ENCODE measurements around the gene ELN. TPM values are rescaled to one million over a fixed set of nuclear protein-coding genes. Genes with fewer than 3 reads are reported as not detected.

The ELN gene
- total and polyA plus RNA-seq, 11 donors, result 17.4 to 81.1 (median 42.8) TPM

DNA sequence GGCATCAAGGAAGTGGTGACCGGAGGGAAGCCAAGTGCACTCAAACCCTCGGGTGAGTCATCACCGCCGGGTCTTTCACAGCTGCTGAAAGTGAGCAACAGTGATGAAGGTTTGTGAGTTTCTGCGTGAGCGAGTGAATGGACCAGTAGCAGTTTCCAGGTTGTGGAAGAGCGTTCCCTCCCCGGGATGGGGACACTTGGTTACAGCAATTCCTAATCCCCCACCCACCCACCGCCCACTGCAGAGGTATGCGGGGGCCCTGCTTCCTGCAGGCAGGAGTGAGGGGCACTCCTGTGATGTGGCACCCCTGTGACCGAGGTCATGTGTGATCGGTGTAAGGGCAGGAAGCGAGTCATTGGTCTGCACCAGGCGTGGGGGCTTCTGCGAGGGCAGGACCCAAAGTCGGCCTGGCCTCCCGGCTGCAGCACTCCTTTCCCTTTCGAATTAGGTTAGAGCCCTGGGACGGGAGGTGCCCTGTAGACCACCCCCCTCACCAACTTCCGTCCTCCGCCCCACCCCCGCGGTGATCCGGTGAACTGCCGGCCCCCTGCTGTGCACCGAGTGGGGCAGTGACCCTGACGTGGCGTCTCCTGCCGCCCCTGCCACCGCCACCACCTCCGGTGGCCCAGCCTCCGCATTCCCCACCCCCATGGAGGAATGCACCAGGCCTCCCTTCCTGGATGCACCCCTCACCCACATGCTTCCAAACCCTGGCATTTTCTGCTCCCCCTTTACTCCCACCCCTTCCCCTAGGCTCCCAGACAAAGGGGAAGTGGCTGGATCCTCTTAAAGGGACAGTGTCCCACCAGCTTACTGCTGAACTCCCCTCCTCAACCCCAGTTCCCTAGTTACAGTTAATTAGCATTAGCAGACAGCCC lies 66.5 kb downstream of the ELN start:
- peaks cover 0 to 28% (median 21%) of the 10 kb centered on the region in 9 donors for H3K36me3 ChIP-seq
- peak overlapping the region; percentile 23 to 67 (median 46) for H3K4me3 ChIP-seq
- no peaks in the 10 kb centered on the region for H3K9me3 ChIP-seq
- peaks cover 2 to 35% (median 29%) of the 10 kb centered on the region in 12 donors for H3K4me1 ChIP-seq
- intact Hi-C loops (cut with DNase I), result loop anchor here in 3 of 10 donors (2.0 to 10.0 kb wide), 2 partner anchors 80 kb away; partner anchors contain the start of gene EIF4H (in 3 of the 3)
- ATAC-seq (peak; percentile 7 to 84 (median 78)), DNase-seq (peak; percentile 66 to 88 (median 86))
- no peaks in the 10 kb centered on the region for H3K27me3 ChIP-seq
- WGBS, 4 donors, result 18 to 40% (median 23%) methylated on average over 31 to 32 of the region's 32 CpGs
- H3K27ac ChIP-seq, result peak overlapping the region; percentile 3 to 91 (median 68)
- no peak for TF ChIP-seq POLR2A (IDR thresholded peaks at IDR 0.05)
- TF ChIP-seq, protein P1, sequence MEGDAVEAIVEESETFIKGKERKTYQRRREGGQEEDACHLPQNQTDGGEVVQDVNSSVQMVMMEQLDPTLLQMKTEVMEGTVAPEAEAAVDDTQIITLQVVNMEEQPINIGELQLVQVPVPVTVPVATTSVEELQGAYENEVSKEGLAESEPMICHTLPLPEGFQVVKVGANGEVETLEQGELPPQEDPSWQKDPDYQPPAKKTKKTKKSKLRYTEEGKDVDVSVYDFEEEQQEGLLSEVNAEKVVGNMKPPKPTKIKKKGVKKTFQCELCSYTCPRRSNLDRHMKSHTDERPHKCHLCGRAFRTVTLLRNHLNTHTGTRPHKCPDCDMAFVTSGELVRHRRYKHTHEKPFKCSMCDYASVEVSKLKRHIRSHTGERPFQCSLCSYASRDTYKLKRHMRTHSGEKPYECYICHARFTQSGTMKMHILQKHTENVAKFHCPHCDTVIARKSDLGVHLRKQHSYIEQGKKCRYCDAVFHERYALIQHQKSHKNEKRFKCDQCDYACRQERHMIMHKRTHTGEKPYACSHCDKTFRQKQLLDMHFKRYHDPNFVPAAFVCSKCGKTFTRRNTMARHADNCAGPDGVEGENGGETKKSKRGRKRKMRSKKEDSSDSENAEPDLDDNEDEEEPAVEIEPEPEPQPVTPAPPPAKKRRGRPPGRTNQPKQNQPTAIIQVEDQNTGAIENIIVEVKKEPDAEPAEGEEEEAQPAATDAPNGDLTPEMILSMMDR (IDR thresholded peaks at IDR 0.05), result no peak

DNA sequence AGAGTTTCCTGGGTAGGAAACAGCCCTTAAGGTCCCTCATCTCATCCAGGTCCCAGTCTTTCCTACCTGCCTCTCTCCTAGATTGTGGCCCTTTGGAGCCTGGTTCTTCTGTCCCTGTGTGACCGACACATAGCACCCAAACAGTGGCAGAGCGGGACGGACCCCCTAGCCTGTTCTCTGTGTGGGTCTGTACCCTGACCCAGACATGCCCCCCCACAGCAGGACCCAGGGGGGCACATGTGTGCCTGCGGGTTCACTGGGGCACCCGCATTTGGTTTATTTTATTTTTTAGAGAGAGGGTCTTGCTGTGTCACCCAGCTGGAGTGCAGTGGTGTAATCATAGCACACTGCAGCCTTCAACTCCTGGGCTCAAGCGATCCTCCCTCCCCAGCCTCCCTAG lies 67.2 kb downstream of the ELN start:
- 92 to 98% (median 97%) methylated on average over 6 of the region's 6 CpGs for WGBS, 4 donors
- Histone ChIP-seq H3K4me1 (peaks cover 2 to 35% (median 29%) of the 10 kb centered on the region in 12 donors), H3K9me3 (no peaks in the 10 kb centered on the region), H3K4me3 (peak overlapping the region in 10 of 12 donors; percentile 27 to 67 (median 52)), H3K27ac (peak overlapping the region in 8 of 12 donors; percentile 29 to 91 (median 72)), H3K36me3 (peaks cover 0 to 35% (median 28%) of the 10 kb centered on the region in 9 donors), H3K27me3 (no peaks in the 10 kb centered on the region)
- no peak for ATAC-seq
- no peak for TF ChIP-seq POLR2A (IDR thresholded peaks at IDR 0.05)
- TF ChIP-seq, protein P1 (IDR thresholded peaks at IDR 0.05), result no peak
- intact Hi-C loops (cut with DNase I), result loop anchor here in 3 of 10 donors (2.0 to 10.0 kb wide), 2 partner anchors 80 kb away; partner anchors contain the start of gene EIF4H (in 3 of the 3)
- DNase-seq, result peak in 1 of 5 donors; percentile 53

GRCh38 chr7:74097937-74098614 lies 70.1 kb downstream of the ELN start:
- Histone ChIP-seq H3K4me3 (no peak overlapping the region), H3K27me3 (no peaks in the 10 kb centered on the region), H3K4me1 (peaks cover 2 to 34% (median 18%) of the 10 kb centered on the region in 12 donors), H3K36me3 (peaks cover 0 to 64% (median 39%) of the 10 kb centered on the region in 9 donors), H3K27ac (no peak overlapping the region), H3K9me3 (no peaks in the 10 kb centered on the region)
- ATAC-seq, result peak in 1 of 4 donors; percentile 12
- TF ChIP-seq POLR2A (IDR thresholded peaks at IDR 0.05), result no peak
- TF ChIP-seq, protein P1 (IDR thresholded peaks at IDR 0.05), result no peak
- intact Hi-C loops (cut with DNase I), result loop anchor here in 2 of 10 donors (10.0 kb wide), 1 partner anchor 77 kb away; the partner anchor contains the start of gene EIF4H (in 2 of the 2)
- 85 to 91% (median 87%) methylated on average over 11 of the region's 11 CpGs for WGBS, 4 donors
- peak in 1 of 5 donors; percentile 44 for DNase-seq
